ENCODE measurements around the gene SNX30.

SNX30 gene

GRCh38 chr9:112833081-112833480 is 82.5 kb downstream of the SNX30 start:
- DNase-seq: no peak

GRCh38 chr9:112836394-112836793 is 85.8 kb downstream of the SNX30 start:
- no peak for DNase-seq

- DNase-seq: no peak
These were observed 87.8 kb downstream of the SNX30 start for GRCh38 chr9:112838342-112838741.

- no peak for DNase-seq
These were observed 88.8 kb downstream of the SNX30 start for GRCh38 chr9:112839331-112839730.

- no peak for DNase-seq
These were observed 90.7 kb downstream of the SNX30 start for GRCh38 chr9:112841261-112841660.

- DNase-seq: no peak
These were observed 92.0 kb downstream of the SNX30 start for GRCh38 chr9:112842555-112842954.

- peak; percentile 20 for DNase-seq
These were observed 94.4 kb downstream of the SNX30 start for GRCh38 chr9:112844771-112845542.

GRCh38 chr9:112846528-112847488 is 96.2 kb downstream of the SNX30 start:
- no peak for DNase-seq

GRCh38 chr9:112848316-112849151 is 98.0 kb downstream of the SNX30 start:
- no peak for DNase-seq

- DNase-seq: no peak
These were observed 98.9 kb downstream of the SNX30 start for GRCh38 chr9:112849363-112849922.

- no peak for DNase-seq
These were observed 100.3 kb downstream of the SNX30 start for GRCh38 chr9:112850840-112851239.

GRCh38 chr9:112852741-112853504 is 102.4 kb downstream of the SNX30 start:
- no peak for DNase-seq

GRCh38 chr9:112853882-112854585 is 103.5 kb downstream of the SNX30 start:
- DNase-seq: no peak

GRCh38 chr9:112854657-112855056 is 104.1 kb downstream of the SNX30 start:
- no peak for DNase-seq

- no peak for DNase-seq
These were observed 105.6 kb downstream of the SNX30 start for GRCh38 chr9:112856200-112856599.

GRCh38 chr9:112856843-112857242 is 106.3 kb downstream of the SNX30 start:
- DNase-seq: no peak

GRCh38 chr9:112858005-112858404 is 107.4 kb downstream of the SNX30 start:
- DNase-seq: no peak

GRCh38 chr9:112858625-112859147 is 108.1 kb downstream of the SNX30 start:
- DNase-seq: no peak

GRCh38 chr9:112860451-112860850 is 109.9 kb downstream of the SNX30 start:
- no peak for DNase-seq

- DNase-seq: no peak
These were observed 110.6 kb downstream of the SNX30 start for GRCh38 chr9:112861155-112861554.

All from NCI-H1105 treated with DMSO at 0.1 percent for 48 hours (cell line).